Epithelial cell of proximal tubule (primary cell): ENCODE results near the gene PRORP. TPM values are rescaled to one million over a fixed set of nuclear protein-coding genes. Genes with fewer than 3 reads are reported as not detected.

Experiments used
- DNase-seq: peaks from one replicate; pipeline ENCODE4 v3.0.0-alpha.2; 2011; ENCODE audit warnings: low read depth
- H3K4me3 ChIP-seq: 2 replicates; pipeline ENCODE4 v1.5.1; 2011; ENCODE audit warnings: low read depth, mild to moderate bottlenecking, low read length
- total RNA-seq: library from RNA; depleted of rRNA; stranded (reverse); fragments of >200 nt; gene quantifications from 2 replicates; pipeline ENCODE4 v1.2.3, GENCODE V29; 2015
- TF ChIP-seq, protein P1 (sequence below): conservative IDR thresholded peaks from 2 replicates; pipeline ENCODE4 v1.5.1; 2012; ENCODE audit warnings: low read depth, mild to moderate bottlenecking, low read length

The PRORP gene
- total RNA-seq, 1 donor from 2014 or later: 40.9 TPM

DNA sequence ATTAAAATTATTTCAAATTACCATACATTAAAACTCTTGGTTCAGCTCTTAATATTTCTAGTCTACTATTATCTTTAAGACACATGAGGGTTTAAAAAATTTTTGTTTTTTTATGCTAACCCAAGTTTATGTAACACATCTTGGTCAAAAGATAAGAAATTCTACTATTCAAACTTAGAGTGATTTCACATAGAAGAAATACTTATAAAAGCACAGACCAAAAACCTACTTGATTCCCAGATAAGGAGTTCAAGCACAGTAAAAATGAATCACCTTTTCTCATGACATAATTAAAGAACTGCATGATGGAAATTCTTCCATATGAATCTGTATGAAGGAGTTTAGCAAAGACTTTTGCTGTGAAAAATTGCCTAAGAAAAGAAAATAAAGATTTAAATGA is 14.5 kb upstream of the PRORP start:
- H3K4me3 ChIP-seq: no peak overlapping the region
- DNase-seq: no peak
- TF ChIP-seq, protein P1, sequence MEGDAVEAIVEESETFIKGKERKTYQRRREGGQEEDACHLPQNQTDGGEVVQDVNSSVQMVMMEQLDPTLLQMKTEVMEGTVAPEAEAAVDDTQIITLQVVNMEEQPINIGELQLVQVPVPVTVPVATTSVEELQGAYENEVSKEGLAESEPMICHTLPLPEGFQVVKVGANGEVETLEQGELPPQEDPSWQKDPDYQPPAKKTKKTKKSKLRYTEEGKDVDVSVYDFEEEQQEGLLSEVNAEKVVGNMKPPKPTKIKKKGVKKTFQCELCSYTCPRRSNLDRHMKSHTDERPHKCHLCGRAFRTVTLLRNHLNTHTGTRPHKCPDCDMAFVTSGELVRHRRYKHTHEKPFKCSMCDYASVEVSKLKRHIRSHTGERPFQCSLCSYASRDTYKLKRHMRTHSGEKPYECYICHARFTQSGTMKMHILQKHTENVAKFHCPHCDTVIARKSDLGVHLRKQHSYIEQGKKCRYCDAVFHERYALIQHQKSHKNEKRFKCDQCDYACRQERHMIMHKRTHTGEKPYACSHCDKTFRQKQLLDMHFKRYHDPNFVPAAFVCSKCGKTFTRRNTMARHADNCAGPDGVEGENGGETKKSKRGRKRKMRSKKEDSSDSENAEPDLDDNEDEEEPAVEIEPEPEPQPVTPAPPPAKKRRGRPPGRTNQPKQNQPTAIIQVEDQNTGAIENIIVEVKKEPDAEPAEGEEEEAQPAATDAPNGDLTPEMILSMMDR: no peak

DNA sequence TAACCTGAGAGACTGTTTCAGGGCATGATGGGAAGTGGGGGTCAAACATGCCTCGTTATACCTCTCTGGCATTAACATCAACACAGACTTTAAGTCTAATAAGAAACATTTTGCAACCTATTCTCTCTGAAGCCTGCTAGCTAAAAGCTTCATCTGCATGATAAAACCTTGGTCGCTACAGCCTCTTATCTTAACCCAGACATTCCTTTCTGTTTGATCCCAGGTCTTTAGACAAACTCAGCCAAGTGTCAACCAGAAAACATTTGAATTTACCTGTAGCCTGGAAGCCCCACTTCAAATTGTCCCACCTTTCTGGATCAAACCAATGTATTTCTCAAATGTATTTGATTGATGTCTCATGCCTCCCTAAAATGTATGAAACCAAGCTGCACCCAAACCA is 9.7 kb upstream of the PRORP start:
- H3K4me3 ChIP-seq: no peak overlapping the region
- TF ChIP-seq, protein P1: no peak
- no peak for DNase-seq

DNA sequence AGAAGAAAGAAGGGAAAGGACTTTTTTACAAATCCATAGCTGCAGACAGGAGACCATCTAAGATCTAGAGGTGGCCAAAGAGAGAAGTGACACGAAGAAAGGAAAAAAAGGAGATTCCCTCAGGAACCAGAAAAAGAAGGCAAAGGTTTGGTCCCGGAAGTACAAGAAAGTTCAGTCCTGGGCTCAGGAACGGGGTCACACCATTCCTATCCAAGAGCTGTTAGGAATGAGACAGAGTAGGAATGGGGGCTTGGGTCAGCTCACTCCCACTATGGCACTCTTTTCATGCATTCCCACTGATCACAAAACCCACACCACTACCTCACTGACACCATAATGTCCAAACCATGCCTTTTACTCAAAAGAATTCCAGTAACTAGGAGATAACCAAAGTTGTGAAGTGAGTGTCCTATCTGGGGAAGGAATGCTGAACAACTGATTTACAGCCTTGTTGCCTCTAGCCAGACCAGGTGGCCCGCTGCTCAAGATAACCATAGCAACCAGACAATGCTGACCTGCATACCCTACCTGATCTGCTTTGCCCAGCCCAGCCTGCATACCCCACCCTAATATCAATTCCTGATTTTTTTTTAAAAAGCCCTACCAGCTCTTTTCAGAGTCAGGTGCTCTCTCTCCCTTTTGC is 8.9 kb upstream of the PRORP start:
- TF ChIP-seq, protein P1: no peak
- H3K4me3 ChIP-seq: no peak overlapping the region
- DNase-seq: no peak

DNA sequence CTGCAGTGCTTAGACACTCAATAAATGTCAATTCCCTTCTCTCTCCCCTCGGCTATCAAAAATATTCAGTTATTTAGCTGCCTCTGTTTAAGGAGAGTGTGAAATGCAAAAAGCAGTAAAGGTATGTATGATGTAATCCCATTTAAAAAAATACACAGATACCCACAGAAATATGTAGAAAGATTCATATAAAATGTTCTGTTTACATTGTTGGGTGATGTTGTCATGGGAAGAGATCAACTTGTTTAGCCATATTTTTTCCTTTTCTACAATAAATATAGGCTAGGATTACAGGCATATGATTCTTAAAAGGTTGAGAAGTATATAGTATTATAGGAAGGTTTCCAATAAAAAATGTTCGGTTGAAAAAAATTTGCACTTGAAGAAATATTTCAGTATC is 8.3 kb upstream of the PRORP start:
- no peak for DNase-seq
- no peak overlapping the region for H3K4me3 ChIP-seq
- TF ChIP-seq, protein P1: no peak

DNA sequence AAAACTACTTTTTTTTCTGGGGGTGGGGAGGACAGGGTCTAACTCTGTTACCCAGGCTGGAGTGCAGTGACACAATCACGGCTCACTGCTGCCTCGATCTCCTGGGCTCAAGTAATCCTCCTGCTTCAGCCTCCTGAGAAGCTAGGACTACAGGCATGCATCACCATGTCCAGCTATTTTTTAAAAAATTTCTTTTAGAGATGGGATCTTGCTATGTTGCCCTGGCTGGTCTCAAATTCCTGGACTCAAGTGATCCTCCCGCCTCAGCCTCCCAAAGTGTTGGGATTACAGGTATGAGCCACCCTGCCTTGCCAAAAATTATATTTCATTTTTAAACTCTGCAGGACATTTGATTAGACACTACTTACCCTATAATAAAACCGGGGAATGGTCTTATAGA is 6.1 kb upstream of the PRORP start:
- TF ChIP-seq, protein P1: no peak
- no peak for DNase-seq
- no peak overlapping the region for H3K4me3 ChIP-seq

DNA sequence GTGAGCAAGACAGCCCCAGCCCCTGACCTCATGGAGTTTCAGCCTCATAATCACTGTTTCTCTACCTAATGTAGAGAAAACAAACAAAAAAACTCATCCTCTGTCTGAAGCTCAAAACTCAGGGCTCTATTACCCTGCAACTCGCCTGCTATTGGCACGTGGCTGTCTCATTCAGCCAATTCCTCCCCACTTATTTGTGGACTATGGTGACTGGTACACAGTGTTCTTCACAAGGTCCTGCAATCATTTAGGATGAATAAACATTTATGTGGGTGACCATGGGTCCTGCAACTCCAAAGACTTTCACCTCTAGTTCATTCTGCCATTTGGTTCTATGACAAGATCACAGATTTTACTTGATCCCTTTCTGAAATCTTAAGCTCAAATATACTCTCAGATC is 5.2 kb upstream of the PRORP start:
- DNase-seq: no peak
- H3K4me3 ChIP-seq: no peak overlapping the region
- TF ChIP-seq, protein P1: no peak
